ENCODE results near the gene ZNF778.
"Not testable (repeated sequence)": the region's sequence is repeated elsewhere in the genome, so short reads cannot be mapped to it uniquely, and the experiment has no call there.

The ZNF778 gene

GRCh38 chr16:89244264-89244663 lies 26.8 kb downstream of the ZNF778 start:
- CTCF ChIA-PET = interaction anchor here (1.1 kb wide), 1 partner anchor 318 kb away, joined by 3 read pairs; no protein-coding TSS in a partner anchor
- H3K27ac ChIP-seq (ENCODE audit: extremely low read depth, low read depth, low read length); H3K36me3 ChIP-seq (ENCODE audit: control insufficient read depth in 2 of 2, insufficient read depth in 1 of 2, low read length in 2 of 2); H3K4me1 ChIP-seq (ENCODE audit: control insufficient read depth, insufficient read depth, low read length); POLR2A ChIA-PET; H3K4me3 ChIP-seq (ENCODE audit: low read depth, low read length); H3K9me3 ChIP-seq (ENCODE audit: control insufficient read depth, insufficient read depth, low read depth, low read length): not testable (repeated sequence)

- no peak overlapping the region for H3K4me3 ChIP-seq (ENCODE audit: low read depth, low read length)
- H3K4me1 ChIP-seq (ENCODE audit: control insufficient read depth, insufficient read depth, low read length) = peaks cover 2% of the 10 kb centered on the region; the same call in 1 of the 2 replicates
- ChIA-PET POLR2A (interaction anchor here (0.7 kb wide), 1 partner anchor 174 kb away, joined by 5 read pairs; no protein-coding TSS in a partner anchor), CTCF (interaction anchor here (1.1 kb wide), 1 partner anchor 318 kb away, joined by 3 read pairs; no protein-coding TSS in a partner anchor)
- H3K36me3 ChIP-seq (ENCODE audit: control insufficient read depth in 2 of 2, insufficient read depth in 1 of 2, low read length in 2 of 2) = no peaks in the 10 kb centered on the region
- H3K27ac ChIP-seq (ENCODE audit: extremely low read depth, low read depth, low read length) = no peak overlapping the region
- H3K9me3 ChIP-seq (ENCODE audit: control insufficient read depth, insufficient read depth, low read depth, low read length) = no peaks in the 10 kb centered on the region
- TF ChIP-seq ATF2 (tag by site-specific recombination; IDR thresholded peaks at IDR 0.05; ENCODE audit: low read depth) (no peak), CTCF (tag by site-specific recombination; IDR thresholded peaks at IDR 0.05) (no peak), SP3 (tag by site-specific recombination; IDR thresholded peaks at IDR 0.05) (no peak), ZNF48 (tag by site-specific recombination; IDR thresholded peaks at IDR 0.05) (no peak), ZNF645 (tag by site-specific recombination; IDR thresholded peaks at IDR 0.05) (no peak), MYNN (tag by site-specific recombination; IDR thresholded peaks at IDR 0.05; ENCODE audit: borderline replicate concordance) (no peak), ZNF777 (tag by site-specific recombination; IDR thresholded peaks at IDR 0.05; ENCODE audit: borderline replicate concordance) (no peak), ZNF549 (tag by site-specific recombination; IDR thresholded peaks at IDR 0.05) (no peak), ZBTB17 (tag by site-specific recombination; IDR thresholded peaks at IDR 0.05) (no peak), GLI2 (tag by site-specific recombination; IDR thresholded peaks at IDR 0.05; ENCODE audit: borderline replicate concordance, low read depth) (no peak), ZNF248 (tag by site-specific recombination; IDR thresholded peaks at IDR 0.05) (no peak), ZNF76 (tag by site-specific recombination; IDR thresholded peaks at IDR 0.05; ENCODE audit: borderline replicate concordance, low read depth) (no peak), ZNF24 (tag by site-specific recombination; IDR thresholded peaks at IDR 0.05) (no peak), ZNF398 (tag by site-specific recombination; IDR thresholded peaks at IDR 0.05) (no peak), ZNF561 (tag by site-specific recombination; IDR thresholded peaks at IDR 0.05; ENCODE audit: borderline replicate concordance) (no peak), ZNF214 (tag by site-specific recombination; IDR thresholded peaks at IDR 0.05; ENCODE audit: borderline replicate concordance) (no peak), ZNF664 (tag by site-specific recombination; IDR thresholded peaks at IDR 0.05) (no peak), FEZF1 (tag by site-specific recombination; IDR thresholded peaks at IDR 0.05) (no peak)
These were observed 27.3 kb downstream of the ZNF778 start for GRCh38 chr16:89244754-89245153.
